ENCODE results near the gene TSPAN15. TPM values are rescaled to one million over a fixed set of nuclear protein-coding genes. Genes with fewer than 3 reads are reported as not detected.

TSPAN15 gene
- total RNA-seq, 2 experiments from 2014 or later, result 2.4 to 3.1 TPM

- Histone ChIP-seq H2AFZ (ENCODE audit: low read length) (no peak overlapping the region), H3K9me2 (ENCODE audit: insufficient read depth, low read length) (no peaks in the 10 kb centered on the region), H3K79me2 (ENCODE audit: insufficient read depth, low read depth, low read length) (no peaks in the 10 kb centered on the region), H3K36me3 (ENCODE audit: insufficient read depth, low read length) (no peaks in the 10 kb centered on the region), H4K20me1 (ENCODE audit: insufficient read depth, low read length) (no peaks in the 10 kb centered on the region), H3K4me2 (ENCODE audit: low read length) (no peak overlapping the region), H3K9me3 (ENCODE audit: low read length) (peaks cover 9% of the 10 kb centered on the region; the same call in 1 of the 2 replicates), H3K4me1 (ENCODE audit: insufficient read depth, low read length, poor library complexity, severe bottlenecking) (no peaks in the 10 kb centered on the region), H3K27ac (ENCODE audit: low read depth, low read length, poor library complexity, severe bottlenecking) (no peak overlapping the region), H3K4me3 (ENCODE audit: low read depth, low read length, poor library complexity, severe bottlenecking) (no peak overlapping the region)
- intact Hi-C loops (cut with micrococcal nuclease; ENCODE audit: unreplicated experiment), result no loop called here
- CTCF ChIA-PET (ENCODE audit: unreplicated experiment), result no interaction called here
- POLR2A ChIA-PET, result interaction anchor here (0.6 kb wide), 1 partner anchor 52 kb away, joined by 6 read pairs; no protein-coding TSS in a partner anchor
- DNase-seq (ENCODE audit: low spot score), result no peak
- BruUV-seq (replicated peaks), result no TSS peak
- TF ChIP-seq CTCF (conservative IDR thresholded peaks at IDR 0.05; ENCODE audit: low read length) (no peak), EZH2phosphoT487 (IDR thresholded peaks at IDR 0.05; ENCODE audit: borderline replicate concordance, low read depth, low read length) (no peak)
Observed at GRCh38 chr10:69491611-69492010, 40.3 kb downstream of the TSPAN15 start.

GRCh38 chr10:69492091-69492745 lies 41.0 kb downstream of the TSPAN15 start:
- intact Hi-C loops (cut with micrococcal nuclease; ENCODE audit: unreplicated experiment), result no loop called here
- no peaks in the 10 kb centered on the region for H3K4me1 ChIP-seq (ENCODE audit: insufficient read depth, low read length, poor library complexity, severe bottlenecking)
- no peaks in the 10 kb centered on the region for H3K9me2 ChIP-seq (ENCODE audit: insufficient read depth, low read length)
- DNase-seq (ENCODE audit: low spot score), result no peak
- H3K27ac ChIP-seq (ENCODE audit: low read depth, low read length, poor library complexity, severe bottlenecking), result no peak overlapping the region
- H3K36me3 ChIP-seq (ENCODE audit: insufficient read depth, low read length), result no peaks in the 10 kb centered on the region
- H3K4me2 ChIP-seq (ENCODE audit: low read length), result no peak overlapping the region
- TF ChIP-seq CTCF (conservative IDR thresholded peaks at IDR 0.05; ENCODE audit: low read length) (no peak), EZH2phosphoT487 (IDR thresholded peaks at IDR 0.05; ENCODE audit: borderline replicate concordance, low read depth, low read length) (no peak)
- POLR2A ChIA-PET, result interaction anchor here (0.6 to 0.7 kb wide), 2 partner anchors 53 to 121 kb away, joined by 3 to 6 read pairs; no protein-coding TSS in a partner anchor
- BruUV-seq (replicated peaks), result no TSS peak
- H3K79me2 ChIP-seq (ENCODE audit: insufficient read depth, low read depth, low read length), result no peaks in the 10 kb centered on the region
- H4K20me1 ChIP-seq (ENCODE audit: insufficient read depth, low read length), result no peaks in the 10 kb centered on the region
- no peak overlapping the region for H3K4me3 ChIP-seq (ENCODE audit: low read depth, low read length, poor library complexity, severe bottlenecking)
- no peak overlapping the region for H2AFZ ChIP-seq (ENCODE audit: low read length)
- peaks cover 9% of the 10 kb centered on the region; the same call in 1 of the 2 replicates for H3K9me3 ChIP-seq (ENCODE audit: low read length)
- CTCF ChIA-PET (ENCODE audit: unreplicated experiment), result no interaction called here

- no peaks in the 10 kb centered on the region for H3K36me3 ChIP-seq (ENCODE audit: insufficient read depth, low read length)
- H2AFZ ChIP-seq (ENCODE audit: low read length), result no peak overlapping the region
- TF ChIP-seq CTCF (conservative IDR thresholded peaks at IDR 0.05; ENCODE audit: low read length) (no peak), EZH2phosphoT487 (IDR thresholded peaks at IDR 0.05; ENCODE audit: borderline replicate concordance, low read depth, low read length) (no peak)
- no peaks in the 10 kb centered on the region for H3K4me1 ChIP-seq (ENCODE audit: insufficient read depth, low read length, poor library complexity, severe bottlenecking)
- ChIA-PET CTCF (ENCODE audit: unreplicated experiment) (no interaction called here), POLR2A (interaction anchor here (0.7 kb wide), 1 partner anchor 120 kb away, joined by 3 read pairs; no protein-coding TSS in a partner anchor)
- H3K27ac ChIP-seq (ENCODE audit: low read depth, low read length, poor library complexity, severe bottlenecking), result no peak overlapping the region
- no peak overlapping the region for H3K4me3 ChIP-seq (ENCODE audit: low read depth, low read length, poor library complexity, severe bottlenecking)
- H3K9me3 ChIP-seq (ENCODE audit: low read length), result peaks cover 6% of the 10 kb centered on the region; the same call in 1 of the 2 replicates
- intact Hi-C loops (cut with micrococcal nuclease; ENCODE audit: unreplicated experiment), result no loop called here
- DNase-seq (ENCODE audit: low spot score), result no peak
- no peak overlapping the region for H3K4me2 ChIP-seq (ENCODE audit: low read length)
- no peaks in the 10 kb centered on the region for H3K9me2 ChIP-seq (ENCODE audit: insufficient read depth, low read length)
- H4K20me1 ChIP-seq (ENCODE audit: insufficient read depth, low read length), result no peaks in the 10 kb centered on the region
- BruUV-seq (replicated peaks), result no TSS peak
- H3K79me2 ChIP-seq (ENCODE audit: insufficient read depth, low read depth, low read length), result no peaks in the 10 kb centered on the region
Observed at GRCh38 chr10:69492746-69493462, 41.6 kb downstream of the TSPAN15 start.
